Measurements from ENCODE around the gene ACAP3.

DNA sequence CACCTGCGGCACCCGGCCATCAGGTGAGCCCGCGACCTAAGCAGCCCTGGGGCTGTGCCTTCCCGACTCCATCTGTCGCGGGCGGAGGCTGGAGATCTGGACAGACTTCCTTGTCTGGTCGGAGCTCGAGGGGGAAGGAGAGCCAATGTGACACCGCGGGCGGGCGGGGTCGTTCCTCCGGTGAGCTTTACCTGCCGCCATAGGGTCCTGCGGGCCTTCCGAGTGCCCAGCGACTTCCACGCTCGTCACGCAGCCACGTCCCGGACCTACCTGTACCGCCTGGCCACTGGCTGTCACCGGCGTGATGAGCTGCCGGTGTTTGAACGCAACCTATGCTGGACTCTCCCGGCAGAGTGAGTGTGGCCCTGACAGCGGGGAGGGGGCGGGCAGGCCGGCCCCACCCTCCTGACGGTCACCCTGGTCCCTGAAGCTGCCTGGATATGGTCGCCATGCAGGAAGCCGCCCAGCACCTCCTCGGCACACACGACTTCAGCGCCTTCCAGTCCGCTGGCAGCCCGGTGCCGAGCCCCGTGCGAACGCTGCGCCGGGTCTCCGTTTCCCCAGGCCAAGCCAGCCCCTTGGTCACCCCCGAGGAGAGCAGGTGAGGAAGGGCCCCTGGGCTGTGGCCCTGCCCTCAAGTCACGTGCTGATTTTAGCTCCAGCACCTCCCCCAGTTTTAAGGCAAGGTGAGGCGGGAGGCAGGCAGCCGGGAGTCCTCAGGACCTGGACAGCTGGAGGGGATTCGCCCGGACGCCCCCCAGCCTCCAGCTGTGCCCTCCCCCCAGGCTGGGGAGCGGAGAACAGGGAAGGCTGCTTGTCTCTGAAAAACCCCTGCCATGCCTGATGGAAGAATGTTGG lies 1.8 kb upstream of the ACAP3 start:
- TF ChIP-seq, protein P1, sequence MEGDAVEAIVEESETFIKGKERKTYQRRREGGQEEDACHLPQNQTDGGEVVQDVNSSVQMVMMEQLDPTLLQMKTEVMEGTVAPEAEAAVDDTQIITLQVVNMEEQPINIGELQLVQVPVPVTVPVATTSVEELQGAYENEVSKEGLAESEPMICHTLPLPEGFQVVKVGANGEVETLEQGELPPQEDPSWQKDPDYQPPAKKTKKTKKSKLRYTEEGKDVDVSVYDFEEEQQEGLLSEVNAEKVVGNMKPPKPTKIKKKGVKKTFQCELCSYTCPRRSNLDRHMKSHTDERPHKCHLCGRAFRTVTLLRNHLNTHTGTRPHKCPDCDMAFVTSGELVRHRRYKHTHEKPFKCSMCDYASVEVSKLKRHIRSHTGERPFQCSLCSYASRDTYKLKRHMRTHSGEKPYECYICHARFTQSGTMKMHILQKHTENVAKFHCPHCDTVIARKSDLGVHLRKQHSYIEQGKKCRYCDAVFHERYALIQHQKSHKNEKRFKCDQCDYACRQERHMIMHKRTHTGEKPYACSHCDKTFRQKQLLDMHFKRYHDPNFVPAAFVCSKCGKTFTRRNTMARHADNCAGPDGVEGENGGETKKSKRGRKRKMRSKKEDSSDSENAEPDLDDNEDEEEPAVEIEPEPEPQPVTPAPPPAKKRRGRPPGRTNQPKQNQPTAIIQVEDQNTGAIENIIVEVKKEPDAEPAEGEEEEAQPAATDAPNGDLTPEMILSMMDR (IDR thresholded peaks at IDR 0.05; ENCODE audit: extremely low read depth in 1 of 2, insufficient read depth in 1 of 2, low read depth in 1 of 2, low read length in 2 of 2) = no peak
- TF ChIP-seq POLR2AphosphoS5 (IDR thresholded peaks at IDR 0.05; ENCODE audit: insufficient read depth, low read depth, low read length) (no peak), EZH2 (IDR thresholded peaks at IDR 0.05; ENCODE audit: borderline replicate concordance, low read depth, low read length, severe bottlenecking) (no peak)

All from endothelial cell of umbilical vein (primary cell).